HT-29 (cell line): Measurements from ENCODE around the gene OR52A5. TPM values are rescaled to one million over a fixed set of nuclear protein-coding genes. Genes with fewer than 3 reads are reported as not detected.

Experiments
- DNase-seq: peaks from one replicate; pipeline ENCODE4 v3.0.0-alpha.2; 2015; ENCODE audit warnings: low spot score
- total RNA-seq: library from RNA; depleted of rRNA; stranded (reverse); fragments of >200 nt; shearing (Covaris generic); gene quantifications from 2 replicates; pipeline ENCODE4 v1.2.3, GENCODE V29; 2014; rRNA removed

OR52A5 gene
- total RNA-seq, 1 experiment from 2014 or later = not detected

DNA sequence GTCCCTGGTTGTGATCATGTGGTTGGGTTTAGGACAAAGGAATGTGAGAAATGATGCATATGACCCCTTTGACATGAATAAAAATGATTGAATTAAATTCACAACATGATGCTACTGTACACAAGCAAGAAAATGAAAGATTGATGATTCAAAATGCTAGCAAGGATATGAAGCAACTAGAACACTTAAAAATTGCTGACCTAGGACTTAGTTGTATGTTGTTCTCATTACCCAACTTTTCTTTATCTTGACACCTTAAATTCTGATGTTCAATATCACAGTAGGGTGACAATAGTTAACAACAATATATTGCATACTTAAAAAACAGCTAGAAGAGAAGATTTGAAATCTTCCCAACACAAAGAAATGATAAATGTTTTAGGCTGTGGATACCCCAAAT, 20.6 kb downstream of the OR52A5 start:
- no peak for DNase-seq

- no peak for DNase-seq
Measured at GRCh38 chr11:5115339-5115738, 22.8 kb downstream of the OR52A5 start.

- DNase-seq = no peak
Measured at GRCh38 chr11:5107285-5107684, 30.9 kb downstream of the OR52A5 start.

DNA sequence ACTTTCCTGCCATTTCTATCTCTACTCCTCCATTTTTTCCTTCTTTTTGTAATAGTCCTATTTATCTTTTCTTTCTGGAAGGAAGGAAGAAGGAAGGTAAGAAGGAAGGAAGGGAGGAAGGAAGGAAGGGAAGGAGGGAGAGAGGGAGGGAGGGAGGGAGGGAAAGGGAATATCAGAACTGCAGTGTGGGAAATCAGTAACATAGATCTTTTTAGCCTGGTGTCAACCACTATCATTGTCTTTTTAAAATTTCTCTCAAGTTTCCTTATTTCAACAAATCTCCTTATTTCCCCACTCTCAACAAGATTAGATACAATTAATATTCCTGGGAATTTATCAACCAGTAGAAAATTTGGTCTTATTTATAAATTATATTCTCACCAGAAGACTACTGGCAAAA, 35.1 kb downstream of the OR52A5 start:
- DNase-seq = no peak

DNA sequence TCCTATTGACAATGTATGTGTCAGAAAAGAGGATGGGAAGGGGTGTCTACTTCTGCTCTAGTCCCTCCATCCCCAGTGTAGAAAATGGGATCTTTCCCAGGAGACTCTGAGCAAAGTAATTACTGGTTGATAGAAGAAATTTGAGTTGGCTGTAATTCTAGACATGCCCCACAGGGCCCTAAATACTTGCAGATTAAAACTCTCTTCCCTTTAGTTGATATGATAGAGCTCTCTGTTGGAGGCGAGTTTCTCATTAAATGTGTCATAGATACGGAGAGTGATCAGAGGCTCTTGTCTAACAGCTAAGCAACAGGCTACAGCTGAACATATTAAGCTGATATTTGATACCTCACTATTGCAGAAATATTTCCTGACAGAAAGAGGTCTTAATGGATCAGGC, 35.9 kb downstream of the OR52A5 start:
- no peak for DNase-seq

GRCh38 chr11:5096011-5096410, 42.1 kb downstream of the OR52A5 start:
- DNase-seq = no peak

GRCh38 chr11:5092821-5093585, 45.2 kb downstream of the OR52A5 start:
- no peak for DNase-seq

DNA sequence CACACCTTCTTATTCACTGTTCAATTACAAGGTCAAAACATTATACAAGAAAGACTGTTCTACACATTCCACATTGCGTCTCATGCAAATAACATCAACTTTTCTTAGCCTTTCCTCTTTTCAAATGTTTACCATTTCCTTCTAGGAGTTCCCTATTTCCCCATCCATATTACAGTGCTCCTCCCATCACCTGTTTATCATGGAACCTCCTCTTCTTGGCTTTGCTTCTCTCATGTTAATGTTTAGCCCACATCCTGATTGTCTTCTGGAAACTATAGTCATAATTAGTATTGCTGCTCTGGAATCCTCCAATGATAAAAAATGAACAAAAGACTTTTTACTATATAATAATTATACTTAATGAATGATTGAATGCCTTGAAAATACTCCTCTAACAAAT, 47.5 kb downstream of the OR52A5 start:
- DNase-seq = peak; percentile 7

DNA sequence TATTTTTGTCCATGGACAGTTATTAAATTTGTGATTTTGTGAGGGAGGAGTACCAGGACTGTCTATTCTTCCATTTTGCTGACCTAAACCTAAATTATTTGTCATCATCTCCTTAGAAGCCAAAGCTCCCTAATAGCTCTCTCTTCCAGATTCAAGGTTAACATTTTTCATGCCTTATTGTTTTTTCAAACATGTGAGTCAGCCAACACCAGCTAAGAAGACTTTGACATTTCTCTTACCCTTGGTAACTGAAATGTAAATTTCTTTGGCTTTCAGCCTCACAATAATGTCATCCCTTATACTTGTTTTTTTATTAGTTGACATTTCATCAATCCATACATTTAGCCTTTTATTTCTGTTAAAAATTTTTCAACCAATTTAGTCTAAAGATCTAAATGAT, 49.6 kb downstream of the OR52A5 start:
- no peak for DNase-seq

DNA sequence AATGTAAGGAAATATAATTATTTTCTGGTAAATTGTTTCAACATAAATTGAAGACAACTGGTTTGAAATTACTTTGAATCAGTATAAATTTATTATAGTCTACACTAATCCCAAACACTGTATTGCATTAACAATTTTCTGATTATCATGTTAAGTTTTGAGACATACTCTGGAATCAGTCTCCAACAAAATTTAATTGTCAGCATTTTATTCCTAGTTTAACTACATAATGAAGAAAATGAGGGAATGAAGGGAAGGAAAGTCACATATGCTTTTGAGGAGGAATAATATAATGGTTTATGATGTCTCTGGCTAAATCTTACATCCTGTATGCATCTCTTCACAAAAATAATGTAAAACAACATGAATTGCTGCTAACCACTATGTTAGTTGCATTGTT, 54.6 kb downstream of the OR52A5 start:
- DNase-seq = no peak

- DNase-seq = no peak
Measured at GRCh38 chr11:5081405-5081804, 56.8 kb downstream of the OR52A5 start.

Other genes starting within 250 kb of the OR52A5 start
- not detected in 2 replicates for gene OR51A7, start 234.6 kb downstream of the OR52A5 start, total RNA-seq
- 0.23 TPM in 1 of 2 replicates, not detected in the other for gene OR51G2, start 219.0 kb downstream of the OR52A5 start, total RNA-seq
- gene OR51G1, start 214.0 kb downstream of the OR52A5 start, total RNA-seq = not detected in 2 replicates
- gene OR51A4, start 190.8 kb downstream of the OR52A5 start, total RNA-seq = not detected in 2 replicates
- not detected in 2 replicates for gene OR51A2, start 182.6 kb downstream of the OR52A5 start, total RNA-seq
- not detected in 2 replicates for gene OR51L1, start 143.5 kb downstream of the OR52A5 start, total RNA-seq
- gene OR52J3, start 91.8 kb downstream of the OR52A5 start, total RNA-seq = not detected in 2 replicates
- gene OR52E2, start 78.7 kb downstream of the OR52A5 start, total RNA-seq = not detected in 2 replicates
- not detected in 2 replicates for gene OR52E1, start 68.8 kb downstream of the OR52A5 start, total RNA-seq
- gene OR52A1, start 16.4 kb upstream of the OR52A5 start, total RNA-seq = not detected in 2 replicates
- gene OR51V1, start 62.3 kb upstream of the OR52A5 start, total RNA-seq = not detected in 2 replicates
- gene HBB, start 88.7 kb upstream of the OR52A5 start, total RNA-seq = not detected in 2 replicates
- not detected in 2 replicates for gene HBD, start 96.1 kb upstream of the OR52A5 start, total RNA-seq
- gene HBG1, start 111.5 kb upstream of the OR52A5 start, total RNA-seq = not detected in 2 replicates
- gene HBG2, start 116.4 kb upstream of the OR52A5 start, total RNA-seq = not detected in 2 replicates
- gene HBE1, start 131.6 kb upstream of the OR52A5 start, total RNA-seq = not detected in 2 replicates
- not detected in 2 replicates for gene OR51B4, start 163.6 kb upstream of the OR52A5 start, total RNA-seq
- not detected in 2 replicates for gene OR51B2, start 185.9 kb upstream of the OR52A5 start, total RNA-seq
- gene OR51B5, start 205.2 kb upstream of the OR52A5 start, total RNA-seq = not detected in 2 replicates
- gene OR51B6, start 213.2 kb upstream of the OR52A5 start, total RNA-seq = not detected in 2 replicates
- not detected in 2 replicates for gene OR51M1, start 245.5 kb upstream of the OR52A5 start, total RNA-seq